HG03439 (cell line): Measurements from ENCODE around the gene TIMP2.
"Not testable (repeated sequence)": the region's sequence is repeated elsewhere in the genome, so short reads cannot be mapped to it uniquely, and the experiment has no call there.

Experiments used
- ATAC-seq: cut with Tn5 transposase; IDR thresholded peaks from one replicate; pipeline ENCODE4 v1.9.1; 2021; ENCODE audit warnings: mild to moderate bottlenecking, moderate library complexity; ENCODE audit not compliant: unreplicated experiment

Gene TIMP2

GRCh38 chr17:78956254-78956653, 31.1 kb upstream of the TIMP2 start:
- no peak for ATAC-seq

GRCh38 chr17:78954684-78955083, 29.5 kb upstream of the TIMP2 start:
- no peak for ATAC-seq

GRCh38 chr17:78953356-78954350, 28.5 kb upstream of the TIMP2 start:
- no peak for ATAC-seq

GRCh38 chr17:78952706-78953105, 27.5 kb upstream of the TIMP2 start:
- no peak for ATAC-seq

GRCh38 chr17:78951967-78952551, 26.9 kb upstream of the TIMP2 start:
- ATAC-seq: no peak

- no peak for ATAC-seq
Measured at GRCh38 chr17:78950870-78951269, 25.7 kb upstream of the TIMP2 start.

GRCh38 chr17:78947235-78948149, 22.3 kb upstream of the TIMP2 start:
- no peak for ATAC-seq

- ATAC-seq: no peak
Measured at GRCh38 chr17:78946631-78947030, 21.4 kb upstream of the TIMP2 start.

GRCh38 chr17:78946131-78946530, 20.9 kb upstream of the TIMP2 start:
- no peak for ATAC-seq

- ATAC-seq: not testable (repeated sequence)
Measured at GRCh38 chr17:78945455-78945854, 20.3 kb upstream of the TIMP2 start.

- no peak for ATAC-seq
Measured at GRCh38 chr17:78944956-78945355, 19.8 kb upstream of the TIMP2 start.

- ATAC-seq: no peak
Measured at GRCh38 chr17:78944026-78944425, 18.8 kb upstream of the TIMP2 start.

GRCh38 chr17:78940708-78941107, 15.5 kb upstream of the TIMP2 start:
- ATAC-seq: no peak

- ATAC-seq: no peak
Measured at GRCh38 chr17:78940258-78940657, 15.1 kb upstream of the TIMP2 start.

GRCh38 chr17:78939615-78940014, 14.4 kb upstream of the TIMP2 start:
- ATAC-seq: no peak

GRCh38 chr17:78937561-78937960, 12.4 kb upstream of the TIMP2 start:
- no peak for ATAC-seq

GRCh38 chr17:78935419-78936323, 10.5 kb upstream of the TIMP2 start:
- ATAC-seq: no peak

- no peak for ATAC-seq
Measured at GRCh38 chr17:78934681-78935418, 9.7 kb upstream of the TIMP2 start.

GRCh38 chr17:78933959-78934568, 8.9 kb upstream of the TIMP2 start:
- no peak for ATAC-seq
